SK-N-SH treated with all-trans-retinoic acid at 6 μM for 48 hours (cell line): ENCODE measurements around the gene SEC16A.

ENCODE experiments used
- ATAC-seq: fragments of 200-7000 bp; cut with Tn5 transposase; 3 replicates; pipeline ENCODE4 v1.9.1; 2020; ENCODE audit warnings: mild to moderate bottlenecking, moderate library complexity
- ARNTL ChIP-seq: fragments of 450-650 bp; formaldehyde crosslinking; IDR thresholded peaks from 2 replicates; pipeline ENCODE4 v1.5.0; 2020; ENCODE audit warnings: low read depth, mild to moderate bottlenecking, moderate library complexity, borderline replicate concordance
- BACH2 ChIP-seq: fragments of 250-450 bp; sonication (Bioruptor Pico); IDR thresholded peaks from 2 replicates; pipeline ENCODE4 v1.9.0; 2021; ENCODE audit warnings: mild to moderate bottlenecking, borderline replicate concordance
- CREB5 ChIP-seq: fragments of 250-450 bp; sonication (Bioruptor Pico); IDR thresholded peaks from 2 replicates; pipeline ENCODE4 v1.5.1; 2020; ENCODE audit warnings: low read depth, mild to moderate bottlenecking, moderate library complexity
- CSDC2 ChIP-seq: fragments of 250-450 bp; sonication (Bioruptor Pico); IDR thresholded peaks from 2 replicates; pipeline ENCODE4 v1.5.0; 2020; ENCODE audit warnings: mild to moderate bottlenecking, moderate library complexity
- CSRNP3 ChIP-seq: fragments of 250-450 bp; sonication (Bioruptor Pico); IDR thresholded peaks from 2 replicates; pipeline ENCODE4 v1.5.1; 2021; ENCODE audit warnings: mild to moderate bottlenecking, moderate library complexity
- ESRRG ChIP-seq: fragments of 250-450 bp; sonication (Bioruptor Pico); IDR thresholded peaks from 2 replicates; pipeline ENCODE4 v1.6.1; 2021; ENCODE audit warnings: mild to moderate bottlenecking
- OSR1 ChIP-seq: fragments of 250-450 bp; sonication (Bioruptor Pico); IDR thresholded peaks from 2 replicates; pipeline ENCODE4 v1.8.0; 2022; ENCODE audit warnings: moderate library complexity, mild to moderate bottlenecking, inconsistent platforms
- PATZ1 ChIP-seq: fragments of 250-450 bp; sonication (Bioruptor Pico); IDR thresholded peaks from 2 replicates; pipeline ENCODE4 v1.8.0; 2020; ENCODE audit warnings: mild to moderate bottlenecking, moderate library complexity, borderline replicate concordance
- POU6F1 ChIP-seq: fragments of 250-450 bp; sonication (Bioruptor Pico); IDR thresholded peaks from 2 replicates; pipeline ENCODE4 v1.8.0; 2021; ENCODE audit warnings: low read depth, mild to moderate bottlenecking, moderate library complexity, borderline replicate concordance
- PPARA ChIP-seq: fragments of 250-450 bp; sonication (Bioruptor Pico); IDR thresholded peaks from 2 replicates; pipeline ENCODE4 v1.5.0; 2020; ENCODE audit warnings: mild to moderate bottlenecking, borderline replicate concordance
- RARB ChIP-seq: fragments of 250-450 bp; sonication (Bioruptor Pico); IDR thresholded peaks from 2 replicates; pipeline ENCODE4 v1.8.0; 2021; ENCODE audit warnings: mild to moderate bottlenecking, moderate library complexity
- SNAI2 ChIP-seq: fragments of 250-450 bp; sonication (Bioruptor Pico); IDR thresholded peaks from 2 replicates; pipeline ENCODE4 v1.5.0; 2020; ENCODE audit warnings: mild to moderate bottlenecking, moderate library complexity
- TCF4 ChIP-seq: fragments of 250-450 bp; sonication (Bioruptor Pico); IDR thresholded peaks from 2 replicates; pipeline ENCODE4 v1.8.0; 2021; ENCODE audit warnings: mild to moderate bottlenecking, moderate library complexity, borderline replicate concordance
- TOX ChIP-seq: fragments of 250-450 bp; sonication (Bioruptor Pico); IDR thresholded peaks from 2 replicates; pipeline ENCODE4 v1.8.0; 2021; ENCODE audit warnings: mild to moderate bottlenecking, moderate library complexity, borderline replicate concordance
- ZFP3 ChIP-seq: fragments of 250-450 bp; sonication (Bioruptor Pico); IDR thresholded peaks from 2 replicates; pipeline ENCODE4 v1.5.0; 2020; ENCODE audit warnings: mild to moderate bottlenecking, moderate library complexity
- ZFP30 ChIP-seq: fragments of 450-650 bp; formaldehyde crosslinking; IDR thresholded peaks from 2 replicates; pipeline ENCODE4 v1.5.0; 2022; ENCODE audit warnings: mild to moderate bottlenecking, moderate library complexity
- ZNF565 ChIP-seq: fragments of 450-650 bp; formaldehyde crosslinking; conservative IDR thresholded peaks from 2 replicates; pipeline ENCODE4 v1.5.0; 2020; ENCODE audit warnings: low read depth, mild to moderate bottlenecking, moderate library complexity
- ZNF70 ChIP-seq: fragments of 450-650 bp; formaldehyde crosslinking; IDR thresholded peaks from 2 replicates; pipeline ENCODE4 v1.5.0; 2020; ENCODE audit warnings: mild to moderate bottlenecking, moderate library complexity
- ZNF8 ChIP-seq: fragments of 450-650 bp; formaldehyde crosslinking; IDR thresholded peaks from 2 replicates; pipeline ENCODE4 v1.5.0; 2020; ENCODE audit warnings: mild to moderate bottlenecking, moderate library complexity

SEC16A gene

GRCh38 chr9:136460772-136461325, 22.0 kb downstream of the SEC16A start:
- no peak for ATAC-seq
- no peak for TF ChIP-seq SNAI2

- no peak for TF ChIP-seq ZFP30 (CRISPR knock-in tag)
- TF ChIP-seq POU6F1 (CRISPR knock-in tag): no peak
- no peak for TF ChIP-seq ZFP3 (CRISPR knock-in tag)
- TF ChIP-seq ZNF565 (CRISPR knock-in tag): no peak
- no peak for TF ChIP-seq CREB5 (CRISPR knock-in tag)
- no peak for TF ChIP-seq OSR1 (CRISPR knock-in tag)
- no peak for TF ChIP-seq CSRNP3
- TF ChIP-seq ZNF70 (CRISPR knock-in tag): no peak
- TF ChIP-seq, all 23 proteins: peak for 0
- ATAC-seq: no peak
These were observed 23.4 kb downstream of the SEC16A start for GRCh38 chr9:136459425-136459824.

GRCh38 chr9:136457326-136457725, 25.5 kb downstream of the SEC16A start:
- TF ChIP-seq PATZ1 (CRISPR knock-in tag): no peak
- no peak for TF ChIP-seq ZNF8 (CRISPR knock-in tag)
- TF ChIP-seq OSR1 (CRISPR knock-in tag): no peak

GRCh38 chr9:136456258-136456657, 26.6 kb downstream of the SEC16A start:
- no peak for ATAC-seq
- no peak for TF ChIP-seq SNAI2
- TF ChIP-seq ZNF70 (CRISPR knock-in tag): no peak
- TF ChIP-seq CREB5 (CRISPR knock-in tag): no peak
- TF ChIP-seq CSDC2 (CRISPR knock-in tag): no peak
- no peak for TF ChIP-seq TOX (CRISPR knock-in tag)
- TF ChIP-seq BACH2 (CRISPR knock-in tag): no peak
- TF ChIP-seq ESRRG: no peak
- no peak for TF ChIP-seq CSRNP3
- no peak for TF ChIP-seq ARNTL (CRISPR knock-in tag)
- no peak for TF ChIP-seq PPARA (CRISPR knock-in tag)
- TF ChIP-seq TCF4: no peak
- TF ChIP-seq RARB (CRISPR knock-in tag): no peak

More at GRCh38 chr9:136457326-136457725, 25.5 kb downstream of the SEC16A start:
- ATAC-seq: no peak
